Measurements from ENCODE around the gene UBE4A.

The UBE4A gene

GRCh38 chr11:118341815-118342489 is 17.4 kb upstream of the UBE4A start:
- DNase-seq (ENCODE audit: low read depth in 2 of 2) = no peak

DNA sequence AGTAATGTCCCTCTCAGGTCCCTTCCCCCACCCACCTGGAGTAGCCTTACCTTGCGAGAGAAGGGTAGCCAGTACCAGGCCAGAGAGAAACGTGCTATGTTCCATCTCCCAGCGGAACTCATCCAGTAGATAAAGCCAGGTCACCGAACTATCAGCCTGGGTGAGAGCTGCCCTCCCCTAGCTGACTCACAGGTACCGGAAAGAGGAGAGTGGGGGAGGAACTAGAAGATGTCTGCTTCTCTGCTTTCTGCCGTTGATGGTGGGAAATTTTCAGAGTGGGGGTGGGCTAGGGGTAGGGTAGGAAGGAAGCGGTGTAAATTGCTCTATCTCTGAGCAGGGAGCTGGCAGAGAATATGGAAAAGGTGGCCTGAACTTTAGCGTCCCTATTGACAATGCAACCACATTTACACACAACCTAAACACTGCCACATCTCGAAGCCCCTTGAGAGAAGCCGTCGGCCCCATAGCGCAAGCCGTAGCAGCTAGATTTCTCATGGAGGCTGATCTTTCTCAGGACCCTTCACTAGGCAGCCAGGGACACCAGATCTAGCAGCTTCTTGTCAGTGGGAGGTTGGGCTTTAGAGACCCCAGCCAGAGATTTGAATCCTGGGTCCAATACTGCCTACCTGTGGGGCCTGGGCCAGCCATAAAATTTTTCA is 16.8 kb upstream of the UBE4A start, which contains the start of gene CD3D:
CD3D (minus strand) TSS at position 203 of the 659 bp plus-strand sequence; CDS start at position 105, 98 bp downstream.
- DNase-seq (ENCODE audit: low read depth in 2 of 2) = no peak

DNA sequence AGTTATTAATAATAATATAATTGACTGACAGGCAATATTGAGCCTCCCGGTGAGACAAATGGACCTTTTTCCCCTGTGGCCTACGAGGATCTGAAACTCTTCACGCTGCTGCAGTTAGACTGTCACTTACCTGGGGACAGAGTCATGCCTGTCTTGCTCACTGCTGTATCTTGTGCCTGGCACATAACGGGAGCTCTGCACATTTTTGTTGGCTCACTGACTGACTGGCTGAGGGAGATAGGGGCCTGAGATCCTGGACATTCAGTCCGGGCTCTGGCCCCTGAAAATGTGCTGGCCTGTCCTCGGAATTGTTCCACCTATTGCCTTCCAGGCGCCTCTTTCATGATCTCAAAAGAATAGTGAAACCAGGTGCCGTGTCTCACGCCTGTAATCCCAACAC is 16.2 kb upstream of the UBE4A start:
- no peak for DNase-seq (ENCODE audit: low read depth in 2 of 2)

DNA sequence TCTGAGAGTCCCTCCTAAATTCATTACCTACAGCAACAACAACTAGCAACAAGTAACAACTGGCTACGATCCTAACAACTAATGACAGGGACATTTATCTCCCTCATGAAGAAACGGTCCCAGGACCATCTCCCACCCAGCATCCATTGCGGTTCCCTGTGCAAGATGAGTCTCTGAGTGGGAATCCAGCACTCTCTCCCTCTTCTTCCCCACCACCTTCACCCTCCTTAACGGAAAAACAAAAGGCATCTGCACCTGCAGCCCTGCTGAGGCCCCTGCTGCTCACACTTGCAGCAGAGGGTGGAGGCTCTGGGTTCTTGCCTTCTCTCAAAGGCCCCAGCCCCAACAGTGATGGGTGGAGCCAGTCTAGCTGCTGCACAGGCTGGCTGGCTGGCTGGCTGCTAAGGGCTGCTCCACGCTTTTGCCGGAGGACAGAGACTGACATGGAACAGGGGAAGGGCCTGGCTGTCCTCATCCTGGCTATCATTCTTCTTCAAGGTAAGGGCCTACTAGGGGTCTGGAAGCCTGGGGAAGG is 15.4 kb upstream of the UBE4A start, which contains the start of gene CD3G:
CD3G (plus strand) TSS at position 364 of the 535 bp plus-strand sequence; CDS start at position 444, 80 bp downstream.
- DNase-seq (ENCODE audit: low read depth in 2 of 2) = no peak

DNA sequence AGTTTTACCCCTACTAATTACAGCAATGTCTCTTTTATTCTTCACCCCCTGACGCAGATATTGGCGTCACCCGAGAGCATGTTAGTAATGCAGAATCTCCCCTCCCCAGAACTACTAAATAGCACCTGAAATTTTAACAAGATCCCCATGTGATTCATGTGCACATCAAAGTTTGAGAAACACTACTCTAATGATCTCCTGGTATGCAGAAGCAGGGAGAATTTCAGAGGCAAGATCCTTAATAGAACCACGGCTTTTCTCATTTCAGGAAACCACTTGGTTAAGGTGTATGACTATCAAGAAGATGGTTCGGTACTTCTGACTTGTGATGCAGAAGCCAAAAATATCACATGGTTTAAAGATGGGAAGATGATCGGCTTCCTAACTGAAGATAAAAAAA is 9.9 kb upstream of the UBE4A start:
- DNase-seq (ENCODE audit: low read depth in 2 of 2) = no peak

GRCh38 chr11:118353084-118353710 is 6.2 kb upstream of the UBE4A start:
- no peak for DNase-seq (ENCODE audit: low read depth in 2 of 2)

DNA sequence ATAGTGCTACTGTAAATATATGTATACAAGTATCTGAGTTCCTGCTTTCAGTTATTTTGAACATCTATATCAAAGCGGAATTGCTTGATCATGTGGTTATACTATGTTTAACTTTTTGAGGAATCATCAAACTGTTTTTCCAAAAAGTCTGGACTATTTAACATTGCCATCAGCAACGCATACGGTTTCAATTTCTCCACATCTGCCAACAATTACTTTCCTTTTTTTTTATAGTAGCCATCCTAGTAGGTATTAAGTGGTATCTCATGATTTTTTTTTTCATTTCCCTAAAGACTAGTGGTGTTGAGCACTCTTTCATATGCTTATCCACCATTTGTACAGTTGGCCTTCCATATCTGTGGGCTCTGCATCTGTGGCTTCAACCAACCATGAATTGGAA is 1.3 kb upstream of the UBE4A start:
- DNase-seq (ENCODE audit: low read depth in 2 of 2) = no peak

DNA sequence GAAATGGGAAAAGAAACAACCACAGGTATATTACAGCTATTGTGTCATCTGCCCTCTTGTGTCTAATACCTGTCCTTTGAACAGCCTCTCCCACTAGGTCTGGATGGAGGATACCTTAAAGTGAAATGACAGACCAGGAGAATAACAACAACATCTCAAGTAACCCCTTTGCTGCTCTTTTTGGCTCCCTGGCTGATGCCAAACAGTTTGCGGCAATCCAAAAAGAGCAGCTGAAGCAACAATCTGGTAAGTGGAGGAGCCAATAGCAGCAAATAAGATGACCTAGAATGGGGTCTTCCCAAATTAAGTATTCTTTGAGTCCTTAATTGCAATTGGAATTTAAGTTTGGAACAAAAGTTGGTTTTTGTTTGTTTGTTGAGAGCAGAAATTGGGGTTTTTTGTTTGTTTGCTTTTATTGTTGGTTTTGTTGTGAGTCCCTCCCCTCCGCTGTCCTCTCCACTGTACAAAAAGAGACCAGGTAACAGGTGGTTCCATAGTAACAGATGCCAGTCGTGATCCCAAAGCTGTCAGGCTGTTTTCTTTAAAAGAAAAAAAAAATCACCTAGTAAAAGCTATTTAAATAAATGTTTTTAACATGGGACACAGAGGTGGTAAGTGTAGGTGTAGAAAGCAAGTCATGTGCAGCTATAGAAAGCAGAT is 5.7 kb downstream of the UBE4A start:
- DNase-seq (ENCODE audit: low read depth in 2 of 2) = no peak

- no peak for DNase-seq (ENCODE audit: low read depth in 2 of 2)
Measured at GRCh38 chr11:118366287-118366686, 6.9 kb downstream of the UBE4A start.

- no peak for DNase-seq (ENCODE audit: low read depth in 2 of 2)
Measured at GRCh38 chr11:118370774-118371173, 11.4 kb downstream of the UBE4A start.

DNA sequence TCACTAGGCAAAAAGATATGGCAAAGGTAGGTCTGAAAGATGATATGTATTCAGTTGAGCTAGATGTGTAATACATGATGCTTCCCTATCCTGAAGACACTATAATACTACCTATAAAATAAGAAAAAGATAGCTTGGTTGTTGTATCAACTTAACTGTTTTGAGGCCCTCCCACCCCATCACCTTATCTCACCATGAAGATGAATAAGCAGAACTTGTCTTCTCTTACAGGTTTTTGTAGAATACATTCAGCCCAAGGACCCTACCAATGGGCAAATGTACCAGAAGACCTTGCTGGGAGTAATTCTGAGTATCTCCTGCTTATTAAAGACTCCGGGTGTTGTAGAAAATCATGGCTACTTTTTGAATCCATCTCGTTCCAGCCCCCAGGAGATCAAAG is 13.9 kb downstream of the UBE4A start:
- no peak for DNase-seq (ENCODE audit: low read depth in 2 of 2)

GRCh38 chr11:118373871-118374270 is 14.5 kb downstream of the UBE4A start:
- no peak for DNase-seq (ENCODE audit: low read depth in 2 of 2)

DNA sequence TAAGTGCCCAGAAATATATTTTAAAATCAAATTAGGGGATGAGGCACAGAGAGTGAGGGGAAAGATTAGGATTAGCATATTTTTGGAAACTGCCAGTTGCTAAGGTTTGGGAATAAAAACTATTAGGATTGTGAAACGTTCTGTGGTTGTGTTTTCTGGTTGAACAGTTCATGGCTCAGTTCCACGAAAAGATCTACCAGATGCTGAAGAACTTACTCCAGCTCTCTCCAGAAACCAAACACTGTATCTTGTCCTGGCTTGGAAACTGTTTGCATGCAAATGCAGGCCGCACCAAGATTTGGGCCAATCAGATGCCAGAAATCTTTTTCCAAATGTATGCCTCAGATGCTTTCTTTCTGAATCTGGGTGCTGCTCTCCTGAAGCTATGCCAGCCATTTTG is 15.3 kb downstream of the UBE4A start:
- no peak for DNase-seq (ENCODE audit: low read depth in 2 of 2)

DNA sequence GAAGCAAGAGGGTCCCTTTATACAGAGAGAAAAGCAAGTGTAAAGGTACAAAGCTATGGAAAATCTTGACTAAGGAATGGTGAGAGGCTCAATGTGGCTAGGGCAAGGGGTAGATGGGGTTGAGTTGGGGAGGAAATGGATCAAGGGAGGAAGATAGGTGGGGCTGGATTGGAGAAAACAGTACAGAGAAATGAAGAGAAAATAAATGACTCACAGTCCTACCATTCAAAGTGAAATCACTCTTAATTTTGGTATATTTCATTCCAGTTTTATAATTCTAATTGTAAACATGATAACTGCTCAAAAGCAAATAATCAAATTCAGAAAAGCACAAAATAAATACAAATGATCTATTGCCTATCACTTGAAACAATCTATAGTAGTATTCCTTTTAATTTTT is 16.6 kb downstream of the UBE4A start:
- no peak for DNase-seq (ENCODE audit: low read depth in 2 of 2)

DNA sequence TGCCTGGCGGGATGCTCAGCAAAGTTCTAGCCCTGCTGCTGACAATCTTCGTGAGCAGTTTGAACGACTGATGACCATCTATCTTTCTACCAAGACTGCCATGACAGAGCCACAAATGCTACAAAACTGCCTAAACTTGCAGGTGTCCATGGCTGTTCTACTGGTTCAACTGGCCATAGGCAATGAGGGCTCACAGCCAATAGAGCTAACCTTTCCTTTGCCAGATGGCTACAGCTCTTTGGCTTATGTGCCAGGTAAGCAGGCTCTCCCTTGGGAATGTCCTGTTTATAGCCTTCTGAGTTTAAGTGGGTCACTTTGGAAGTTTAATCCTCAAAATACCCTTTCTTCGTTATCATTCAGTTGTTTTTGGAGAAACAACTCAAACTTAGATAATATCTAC is 20.1 kb downstream of the UBE4A start:
- no peak for DNase-seq (ENCODE audit: low read depth in 2 of 2)

DNA sequence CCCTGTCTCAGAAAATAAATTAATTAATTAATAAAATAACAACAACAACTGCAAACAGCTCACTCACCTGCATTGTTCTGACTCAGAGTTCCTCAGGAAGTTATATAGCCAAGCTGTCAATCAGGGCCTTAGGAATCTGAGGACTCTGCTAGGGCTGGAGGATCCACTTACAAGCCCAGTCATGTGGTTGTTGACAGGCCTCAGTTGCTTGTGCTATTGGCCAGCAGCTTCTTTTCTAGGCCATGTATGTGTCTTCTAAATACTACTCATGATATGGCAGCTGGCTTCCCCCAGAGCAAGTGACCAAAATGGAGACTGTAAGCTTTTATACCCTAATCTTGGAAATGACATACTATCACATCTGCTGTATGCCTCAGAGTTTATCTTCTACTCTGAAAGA is 21.2 kb downstream of the UBE4A start:
- DNase-seq (ENCODE audit: low read depth in 2 of 2) = no peak

DNA sequence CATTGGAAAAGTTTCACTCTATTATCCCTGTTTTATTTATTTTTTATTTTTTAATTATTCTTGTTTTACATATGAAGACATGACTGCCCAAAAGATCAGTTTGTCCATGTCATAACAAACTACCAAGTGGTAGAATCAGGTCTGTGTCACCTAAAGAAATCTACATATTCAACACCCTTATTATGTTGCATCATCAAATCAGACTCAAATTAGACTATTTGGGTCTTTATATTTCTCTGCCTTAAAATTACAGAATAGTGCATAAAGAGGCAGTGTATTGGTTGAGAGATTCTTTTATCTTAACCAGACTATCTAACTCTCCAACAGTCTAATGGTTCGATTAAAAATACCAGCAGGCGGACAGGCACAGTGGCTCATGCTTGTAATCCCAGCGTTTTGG is 23.6 kb downstream of the UBE4A start:
- DNase-seq (ENCODE audit: low read depth in 2 of 2) = no peak

- no peak for DNase-seq (ENCODE audit: low read depth in 2 of 2)
Measured at GRCh38 chr11:118383657-118384056, 24.3 kb downstream of the UBE4A start.

GRCh38 chr11:118396097-118396501 is 36.7 kb downstream of the UBE4A start:
- no peak for DNase-seq (ENCODE audit: low read depth in 2 of 2)

- DNase-seq (ENCODE audit: low read depth in 2 of 2) = no peak
Measured at GRCh38 chr11:118397448-118397847, 38.0 kb downstream of the UBE4A start.

GRCh38 chr11:118398791-118399559 is 39.6 kb downstream of the UBE4A start:
- no peak for DNase-seq (ENCODE audit: low read depth in 2 of 2)

All from fibroblast of skin of left biceps (primary cell).